CD4-positive, alpha-beta T cell treated with Interleukin-1 beta for 1 hour (primary cell): ENCODE data around the gene TRAPPC1.

Experiments used
- DNase-seq, 2 donors: peaks; one replicate each; pipeline ENCODE4 v3.0.0-alpha.2; 2020 to 2022

Gene TRAPPC1

GRCh38 chr17:7940034-7940433, 8.3 kb upstream of the TRAPPC1 start:
- no peak for DNase-seq

GRCh38 chr17:7935859-7936258, 4.1 kb upstream of the TRAPPC1 start:
- no peak for DNase-seq

- peak in 1 of 2 donors; percentile 70 for DNase-seq
These were observed 1.2 kb upstream of the TRAPPC1 start for GRCh38 chr17:7932949-7933348.

GRCh38 chr17:7932483-7932891, 741 bp upstream of the TRAPPC1 start:
- peak in 1 of 2 donors; percentile 39 for DNase-seq

GRCh38 chr17:7930841-7931631, 710 bp downstream of the TRAPPC1 start:
- no peak for DNase-seq

GRCh38 chr17:7929158-7930023, 2.4 kb downstream of the TRAPPC1 start, which contains the start of gene KCNAB3:
TSS of gene KCNAB3 (minus strand) at chr17:7929856. CDS start at chr17:7929435, 421 bp downstream.
- peak; percentile 58 to 63 for DNase-seq

GRCh38 chr17:7927596-7927995, 4.2 kb downstream of the TRAPPC1 start:
- DNase-seq: no peak

GRCh38 chr17:7922845-7923628, 8.7 kb downstream of the TRAPPC1 start:
- DNase-seq: peak; percentile 86 to 88

GRCh38 chr17:7922269-7922844, 9.4 kb downstream of the TRAPPC1 start:
- DNase-seq: no peak

GRCh38 chr17:7916808-7917207, 14.9 kb downstream of the TRAPPC1 start:
- no peak for DNase-seq

GRCh38 chr17:7916385-7916682, 15.4 kb downstream of the TRAPPC1 start:
- DNase-seq: no peak

GRCh38 chr17:7915611-7916384, 15.9 kb downstream of the TRAPPC1 start, which contains the start of gene RNF227:
TSS of gene RNF227 (minus strand) at chr17:7916289. CDS start at chr17:7916195, 94 bp downstream.
- peak; percentile 87 to 88 for DNase-seq

- no peak for DNase-seq
These were observed 16.6 kb downstream of the TRAPPC1 start for GRCh38 chr17:7915179-7915610.

GRCh38 chr17:7912927-7913524, 18.7 kb downstream of the TRAPPC1 start:
- DNase-seq: peak; percentile 68 to 82

- DNase-seq: no peak
These were observed 20.6 kb downstream of the TRAPPC1 start for GRCh38 chr17:7911116-7911515.

- DNase-seq: no peak
These were observed 21.0 kb downstream of the TRAPPC1 start for GRCh38 chr17:7910711-7911110.

- no peak for DNase-seq
These were observed 21.5 kb downstream of the TRAPPC1 start for GRCh38 chr17:7910281-7910680.

GRCh38 chr17:7909089-7909488, 22.7 kb downstream of the TRAPPC1 start:
- no peak for DNase-seq

- DNase-seq: no peak
These were observed 28.3 kb downstream of the TRAPPC1 start for GRCh38 chr17:7903154-7904103.

- DNase-seq: peak; percentile 36 to 49
These were observed 34.0 kb downstream of the TRAPPC1 start for GRCh38 chr17:7897773-7898172.
